Measurements from ENCODE around the gene NBPF26.
A peak's percentile ranks its signal among the peaks of the same experiment; 100 is the strongest.
"Not testable (repeated sequence)": the region's sequence is repeated elsewhere in the genome, so short reads cannot be mapped to it uniquely, and the experiment has no call there.

Gene NBPF26

GRCh38 chr1:120850537-120851421, 127.0 kb downstream of the NBPF26 start:
- peak overlapping the region in 16 of 21 experiments; percentile 22 to 100 (median 86) for H3K27ac ChIP-seq
- H3K4me3 ChIP-seq, result peak overlapping the region in 5 of 7 experiments; percentile 16 to 36 (median 27)

- H3K4me3 ChIP-seq, H3K27ac ChIP-seq: not testable (repeated sequence)
These were observed 134.4 kb downstream of the NBPF26 start for GRCh38 chr1:120858144-120858543.

- not testable (repeated sequence) for H3K4me3 ChIP-seq, H3K27ac ChIP-seq
These were observed 136.0 kb downstream of the NBPF26 start for GRCh38 chr1:120859615-120860234.

GRCh38 chr1:120878206-120878605, 154.5 kb downstream of the NBPF26 start:
- H3K27ac ChIP-seq, result not testable (repeated sequence)

GRCh38 chr1:120880056-120880455, 156.3 kb downstream of the NBPF26 start:
- not testable (repeated sequence) for H3K27ac ChIP-seq, H3K4me3 ChIP-seq

More at GRCh38 chr1:120878206-120878605, 154.5 kb downstream of the NBPF26 start:
- not testable (repeated sequence) for H3K4me3 ChIP-seq

- not testable (repeated sequence) for H3K4me3 ChIP-seq, H3K27ac ChIP-seq
These were observed 158.2 kb downstream of the NBPF26 start for GRCh38 chr1:120881934-120882333.
